Hair follicular keratinocyte (primary cell): ENCODE measurements around the gene CCNI. TPM values are rescaled to one million over a fixed set of nuclear protein-coding genes. Genes with fewer than 3 reads are reported as not detected.

Experiments used
- total RNA-seq: library from RNA; depleted of rRNA; stranded (reverse); fragments of >200 nt; gene quantifications from 2 replicates; pipeline ENCODE4 v1.2.3, GENCODE V29; 2015

Gene CCNI
- total RNA-seq: 169 and 350 TPM in 2 replicates

GRCh38 chr4:77075869-77076799, at the start of gene CCNI:
TSS of gene CCNI (minus strand) at chr4:77075989. CDS start at chr4:77066362, 9,627 bp downstream.

Other genes starting within 250 kb of the CCNI start
- gene SOWAHB, start 177.8 kb downstream of the CCNI start, total RNA-seq: 0.11 and 0.39 TPM in 2 replicates
- 41.9 and 53.9 TPM in 2 replicates for gene SEPTIN11, start 126.2 kb downstream of the CCNI start, total RNA-seq
- 17.2 and 37.4 TPM in 2 replicates for gene CCNG2, start 81.2 kb upstream of the CCNI start, total RNA-seq